K562 (cell line): ENCODE results near the gene GPHA2. TPM values are rescaled to one million over a fixed set of nuclear protein-coding genes. Genes with fewer than 3 reads are reported as not detected.
A peak's percentile ranks its signal among the peaks of the same experiment; 100 is the strongest.

Experiments used
- ATAC-seq: fragments of 200-7000 bp; cut with Tn5 transposase; 3 replicates; pipeline ENCODE4 v1.9.1; 2020; ENCODE audit warnings: moderate library complexity
- BruUV-seq: library from RNA; stranded (reverse); fragments of 400-500 nt; replicated peaks from 2 replicates; lab custom pipeline; 2021; lab: Mats Ljungman, UMichigan
- CTCF ChIA-PET: fragments of 300-600 bp; formaldehyde crosslinking; extraction: SDS; loops from one replicate; lab custom pipeline; 2021; ENCODE audit warnings: low intra/inter-chr PET ratio; lab: Yijun Ruan, JAX
- POLR2A ChIA-PET: fragments of 300-600, 350-650 bp; sonication (Branson Sonifier 250); formaldehyde crosslinking; extraction: SDS; loops from one replicate; lab custom pipeline; 2021; ENCODE audit warnings: antibody characterized with exemption, inconsistent platforms; lab: Yijun Ruan, JAX
- DNase-seq, 4 experiments: peaks; one replicate each; pipeline versions ENCODE4 v3.0.0 to v3.0.0-alpha.2; 2011 to 2018; ENCODE audit warnings: low spot score in 3 of 4, mixed read lengths in 3 of 4; ENCODE audit errors: extremely low read depth in 1 of 4
- FAIRE-seq: peaks from 2 replicates; lab custom pipeline; 2011; peaks lifted over from hg19 to GRCh38; lab: Jason Lieb, UNC
- H2AFZ ChIP-seq: 2 replicates; pipeline ENCODE4 v1.6.0; 2011; ENCODE audit warnings: low read depth, low read length, control low read depth, inconsistent platforms
- H3K27ac ChIP-seq: fragments of 200-600 bp; 3 replicates; pipeline ENCODE4 v1.8.0; 2011; ENCODE audit warnings: low read depth, mild to moderate bottlenecking, control low read depth, inconsistent platforms, low read length, moderate library complexity, mixed read lengths; ENCODE audit errors: extremely low read depth
- H3K27me3 ChIP-seq, 2 experiments: fragments of 300-600 bp in 1 of 2; 2 replicates in 1 of 2; 3 replicates in 1 of 2; pipeline versions ENCODE4 v1.6.0 to v1.8.0; 2011; ENCODE audit warnings: inconsistent platforms in 2 of 2, low read length in 2 of 2, mild to moderate bottlenecking in 1 of 2, mixed read lengths in 1 of 2, moderate library complexity in 1 of 2; ENCODE audit not compliant: control insufficient read depth in 2 of 2, insufficient read depth in 2 of 2
- H3K36me3 ChIP-seq: fragments of 300-600 bp; 3 replicates; pipeline ENCODE4 v1.8.0; 2011; ENCODE audit warnings: mild to moderate bottlenecking, low read length, inconsistent platforms; ENCODE audit not compliant: control insufficient read depth, insufficient read depth
- H3K4me1 ChIP-seq, 2 experiments: fragments of 200-600 bp in 1 of 2; replicated peaks in 1 of 2; 2 replicates in 1 of 2; 3 replicates in 1 of 2; pipeline versions ENCODE4 v1.5.1 to v1.8.0; 2011; ENCODE audit warnings: inconsistent platforms in 2 of 2, low read length in 2 of 2, mild to moderate bottlenecking in 1 of 2, mixed read lengths in 1 of 2, moderate library complexity in 1 of 2; ENCODE audit not compliant: control insufficient read depth in 2 of 2, insufficient read depth in 2 of 2
- H3K4me2 ChIP-seq: 2 replicates; pipeline ENCODE4 v1.6.1; 2011; ENCODE audit warnings: low read length, control low read depth, inconsistent platforms, mixed read lengths; ENCODE audit not compliant: insufficient read depth
- H3K4me3 ChIP-seq: fragments of 200-600 bp; sonication (generic), shearing (Covaris generic); 2 replicates; pipeline ENCODE4 v1.5.1; 2016; ENCODE audit warnings: control low read depth, inconsistent platforms
- H3K79me2 ChIP-seq: fragments of 200-600 bp; 3 replicates; pipeline ENCODE4 v1.8.0; 2011; ENCODE audit warnings: low read length, inconsistent platforms; ENCODE audit not compliant: control insufficient read depth, insufficient read depth
- H3K9ac ChIP-seq, 2 experiments: 2 replicates each; pipeline versions ENCODE4 v1.6.0 to v1.6.1; 2011; ENCODE audit warnings: low read depth in 2 of 2, low read length in 2 of 2, control low read depth in 1 of 2, inconsistent platforms in 1 of 2, mild to moderate bottlenecking in 1 of 2, mixed read lengths in 1 of 2; ENCODE audit not compliant: insufficient read depth in 1 of 2
- H3K9me1 ChIP-seq: one replicate; pipeline ENCODE4 v1.6.0; 2011; ENCODE audit warnings: inconsistent platforms, mild to moderate bottlenecking, low read length, moderate library complexity; ENCODE audit not compliant: control insufficient read depth, insufficient read depth
- H3K9me3 ChIP-seq: replicated peaks from 2 replicates; pipeline ENCODE4 v1.5.1; 2011; ENCODE audit warnings: low read depth, low read length, inconsistent platforms; ENCODE audit not compliant: control insufficient read depth, insufficient read depth
- H4K20me1 ChIP-seq: replicated peaks from 2 replicates; pipeline ENCODE4 v1.6.1; 2011; ENCODE audit warnings: low read length, inconsistent platforms, mixed read lengths; ENCODE audit not compliant: control insufficient read depth, insufficient read depth
- E2F4 ChIP-seq: sonication (generic); formaldehyde crosslinking; IDR thresholded peaks from 2 replicates; pipeline ENCODE4 v1.8.0; 2022; ENCODE audit warnings: mild to moderate bottlenecking, low read depth, missing genetic modification reagents
- HES1 ChIP-seq: fragments of 450-650 bp; IDR thresholded peaks from 2 replicates; pipeline ENCODE4 v1.6.1; 2016; ENCODE audit warnings: low read depth, mild to moderate bottlenecking, moderate library complexity
- SPI1 ChIP-seq: IDR thresholded peaks from 2 replicates; pipeline ENCODE4 v1.6.1; 2011; ENCODE audit warnings: low read depth, low read length, control low read depth, borderline replicate concordance
- WGBS: fragments of 100-300 bp; shearing (Covaris generic); methylation state at CpG from one replicate; pipeline ENCODE4 v1.1.6; 2016; ENCODE audit warnings: low coverage, mixed read lengths; ENCODE audit not compliant: insufficient coverage; ENCODE audit errors: missing lambda C conversion rate; 5-methylcytosine and 5-hydroxymethylcytosine counted together
- in situ Hi-C: fragments of 300-500 bp; cut with MboI; formaldehyde crosslinking; loops from 4 replicates; pipeline ENCODE4 v1.15.0; 2018; ENCODE audit warnings: inconsistent platforms, mixed read lengths
- intact Hi-C: fragments of 100-400 bp; cut with micrococcal nuclease; formaldehyde crosslinking; loops from 2 replicates; pipeline ENCODE4 v1.14.2; 2022
- polyA plus RNA-seq, 8 experiments: library from polyadenylated mRNA; depleted of rRNA in 4 of 8; stranded (reverse) in 5 of 8; unstranded in 3 of 8; fragments of >200 nt; fragmentation: Nextera tagmentation in 2 of 8; fragmentation: Illumina TruSeq in 1 of 8; extraction: Ambion mirVana in 2 of 8; extraction: Trizol in 1 of 8; gene quantifications; 2 replicates each; pipeline versions ENCODE4 v1.2.1 to v1.2.3, GENCODE V29; 2011 to 2014; ENCODE audit warnings: inconsistent platforms in 1 of 8, missing spikeins in 1 of 8
- total RNA-seq, 7 experiments: library from RNA; depleted of rRNA in 6 of 7; stranded (reverse); fragments of >200 nt in 6 of 7; fragmentation: Illumina TruSeq in 2 of 7; extraction: Trizol in 2 of 7; gene quantifications; 2 replicates each; pipeline versions ENCODE4 v1.2.1 to v1.2.3, GENCODE V29; 2011 to 2021; ENCODE audit warnings: low replicate concordance in 1 of 7
- TF ChIP-seq, protein P1 (sequence below): fragments of 450-650 bp; IDR thresholded peaks from 2 replicates; pipeline ENCODE4 v1.6.1; 2016; ENCODE audit warnings: mild to moderate bottlenecking, moderate library complexity

GPHA2 gene
- total and polyA plus RNA-seq, 9 of the 15 experiments (the other 6 are each of a cell fraction or from before 2014, with no cell fraction given): 0.17 to 0.22 TPM; not detected in 7

GRCh38 chr11:64921384-64921783 is 14.3 kb downstream of the GPHA2 start:
- ATAC-seq (no peak), FAIRE-seq (no peak), DNase-seq (no peak)
- Histone ChIP-seq H3K4me2 (no peak overlapping the region), H2AFZ (no peak overlapping the region), H3K9me3 (no peaks in the 10 kb centered on the region), H4K20me1 (no peaks in the 10 kb centered on the region), H3K9ac (peak overlapping the region in 1 of 2 experiments; percentile 1; a peak in 1 of 4 replicates), H3K79me2 (peaks cover 10% of the 10 kb centered on the region), H3K9me1 (no peaks in the 10 kb centered on the region), H3K27ac (no peak overlapping the region), H3K36me3 (no peaks in the 10 kb centered on the region), H3K27me3 (no peaks in the 10 kb centered on the region), H3K4me3 (no peak overlapping the region), H3K4me1 (peaks cover 23 to 50% of the 10 kb centered on the region in 2 experiments; a peak in 4 of 5 replicates)
- in situ Hi-C loops (no loop called here), intact Hi-C loops (no loop called here)
- CTCF ChIA-PET: no interaction called here
- 18% methylated on average over 2 of the region's 3 CpGs for WGBS
- BruUV-seq: no TSS peak
- POLR2A ChIA-PET: no interaction called here
- TF ChIP-seq, protein P1, sequence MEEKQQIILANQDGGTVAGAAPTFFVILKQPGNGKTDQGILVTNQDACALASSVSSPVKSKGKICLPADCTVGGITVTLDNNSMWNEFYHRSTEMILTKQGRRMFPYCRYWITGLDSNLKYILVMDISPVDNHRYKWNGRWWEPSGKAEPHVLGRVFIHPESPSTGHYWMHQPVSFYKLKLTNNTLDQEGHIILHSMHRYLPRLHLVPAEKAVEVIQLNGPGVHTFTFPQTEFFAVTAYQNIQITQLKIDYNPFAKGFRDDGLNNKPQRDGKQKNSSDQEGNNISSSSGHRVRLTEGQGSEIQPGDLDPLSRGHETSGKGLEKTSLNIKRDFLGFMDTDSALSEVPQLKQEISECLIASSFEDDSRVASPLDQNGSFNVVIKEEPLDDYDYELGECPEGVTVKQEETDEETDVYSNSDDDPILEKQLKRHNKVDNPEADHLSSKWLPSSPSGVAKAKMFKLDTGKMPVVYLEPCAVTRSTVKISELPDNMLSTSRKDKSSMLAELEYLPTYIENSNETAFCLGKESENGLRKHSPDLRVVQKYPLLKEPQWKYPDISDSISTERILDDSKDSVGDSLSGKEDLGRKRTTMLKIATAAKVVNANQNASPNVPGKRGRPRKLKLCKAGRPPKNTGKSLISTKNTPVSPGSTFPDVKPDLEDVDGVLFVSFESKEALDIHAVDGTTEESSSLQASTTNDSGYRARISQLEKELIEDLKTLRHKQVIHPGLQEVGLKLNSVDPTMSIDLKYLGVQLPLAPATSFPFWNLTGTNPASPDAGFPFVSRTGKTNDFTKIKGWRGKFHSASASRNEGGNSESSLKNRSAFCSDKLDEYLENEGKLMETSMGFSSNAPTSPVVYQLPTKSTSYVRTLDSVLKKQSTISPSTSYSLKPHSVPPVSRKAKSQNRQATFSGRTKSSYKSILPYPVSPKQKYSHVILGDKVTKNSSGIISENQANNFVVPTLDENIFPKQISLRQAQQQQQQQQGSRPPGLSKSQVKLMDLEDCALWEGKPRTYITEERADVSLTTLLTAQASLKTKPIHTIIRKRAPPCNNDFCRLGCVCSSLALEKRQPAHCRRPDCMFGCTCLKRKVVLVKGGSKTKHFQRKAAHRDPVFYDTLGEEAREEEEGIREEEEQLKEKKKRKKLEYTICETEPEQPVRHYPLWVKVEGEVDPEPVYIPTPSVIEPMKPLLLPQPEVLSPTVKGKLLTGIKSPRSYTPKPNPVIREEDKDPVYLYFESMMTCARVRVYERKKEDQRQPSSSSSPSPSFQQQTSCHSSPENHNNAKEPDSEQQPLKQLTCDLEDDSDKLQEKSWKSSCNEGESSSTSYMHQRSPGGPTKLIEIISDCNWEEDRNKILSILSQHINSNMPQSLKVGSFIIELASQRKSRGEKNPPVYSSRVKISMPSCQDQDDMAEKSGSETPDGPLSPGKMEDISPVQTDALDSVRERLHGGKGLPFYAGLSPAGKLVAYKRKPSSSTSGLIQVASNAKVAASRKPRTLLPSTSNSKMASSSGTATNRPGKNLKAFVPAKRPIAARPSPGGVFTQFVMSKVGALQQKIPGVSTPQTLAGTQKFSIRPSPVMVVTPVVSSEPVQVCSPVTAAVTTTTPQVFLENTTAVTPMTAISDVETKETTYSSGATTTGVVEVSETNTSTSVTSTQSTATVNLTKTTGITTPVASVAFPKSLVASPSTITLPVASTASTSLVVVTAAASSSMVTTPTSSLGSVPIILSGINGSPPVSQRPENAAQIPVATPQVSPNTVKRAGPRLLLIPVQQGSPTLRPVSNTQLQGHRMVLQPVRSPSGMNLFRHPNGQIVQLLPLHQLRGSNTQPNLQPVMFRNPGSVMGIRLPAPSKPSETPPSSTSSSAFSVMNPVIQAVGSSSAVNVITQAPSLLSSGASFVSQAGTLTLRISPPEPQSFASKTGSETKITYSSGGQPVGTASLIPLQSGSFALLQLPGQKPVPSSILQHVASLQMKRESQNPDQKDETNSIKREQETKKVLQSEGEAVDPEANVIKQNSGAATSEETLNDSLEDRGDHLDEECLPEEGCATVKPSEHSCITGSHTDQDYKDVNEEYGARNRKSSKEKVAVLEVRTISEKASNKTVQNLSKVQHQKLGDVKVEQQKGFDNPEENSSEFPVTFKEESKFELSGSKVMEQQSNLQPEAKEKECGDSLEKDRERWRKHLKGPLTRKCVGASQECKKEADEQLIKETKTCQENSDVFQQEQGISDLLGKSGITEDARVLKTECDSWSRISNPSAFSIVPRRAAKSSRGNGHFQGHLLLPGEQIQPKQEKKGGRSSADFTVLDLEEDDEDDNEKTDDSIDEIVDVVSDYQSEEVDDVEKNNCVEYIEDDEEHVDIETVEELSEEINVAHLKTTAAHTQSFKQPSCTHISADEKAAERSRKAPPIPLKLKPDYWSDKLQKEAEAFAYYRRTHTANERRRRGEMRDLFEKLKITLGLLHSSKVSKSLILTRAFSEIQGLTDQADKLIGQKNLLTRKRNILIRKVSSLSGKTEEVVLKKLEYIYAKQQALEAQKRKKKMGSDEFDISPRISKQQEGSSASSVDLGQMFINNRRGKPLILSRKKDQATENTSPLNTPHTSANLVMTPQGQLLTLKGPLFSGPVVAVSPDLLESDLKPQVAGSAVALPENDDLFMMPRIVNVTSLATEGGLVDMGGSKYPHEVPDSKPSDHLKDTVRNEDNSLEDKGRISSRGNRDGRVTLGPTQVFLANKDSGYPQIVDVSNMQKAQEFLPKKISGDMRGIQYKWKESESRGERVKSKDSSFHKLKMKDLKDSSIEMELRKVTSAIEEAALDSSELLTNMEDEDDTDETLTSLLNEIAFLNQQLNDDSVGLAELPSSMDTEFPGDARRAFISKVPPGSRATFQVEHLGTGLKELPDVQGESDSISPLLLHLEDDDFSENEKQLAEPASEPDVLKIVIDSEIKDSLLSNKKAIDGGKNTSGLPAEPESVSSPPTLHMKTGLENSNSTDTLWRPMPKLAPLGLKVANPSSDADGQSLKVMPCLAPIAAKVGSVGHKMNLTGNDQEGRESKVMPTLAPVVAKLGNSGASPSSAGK: no peak
- TF ChIP-seq SPI1 (no peak), HES1 (no peak), E2F4 (CRISPR knock-in tag) (no peak)
